GM12872 (cell line): Measurements from ENCODE around the gene UBTD1.

Experiments used
- CTCF ChIP-seq: IDR thresholded peaks from 3 replicates; pipeline ENCODE4 v1.5.1; 2011; ENCODE audit warnings: low read depth, mild to moderate bottlenecking, low read length, moderate library complexity; ENCODE audit not compliant: insufficient read depth

Gene UBTD1

DNA sequence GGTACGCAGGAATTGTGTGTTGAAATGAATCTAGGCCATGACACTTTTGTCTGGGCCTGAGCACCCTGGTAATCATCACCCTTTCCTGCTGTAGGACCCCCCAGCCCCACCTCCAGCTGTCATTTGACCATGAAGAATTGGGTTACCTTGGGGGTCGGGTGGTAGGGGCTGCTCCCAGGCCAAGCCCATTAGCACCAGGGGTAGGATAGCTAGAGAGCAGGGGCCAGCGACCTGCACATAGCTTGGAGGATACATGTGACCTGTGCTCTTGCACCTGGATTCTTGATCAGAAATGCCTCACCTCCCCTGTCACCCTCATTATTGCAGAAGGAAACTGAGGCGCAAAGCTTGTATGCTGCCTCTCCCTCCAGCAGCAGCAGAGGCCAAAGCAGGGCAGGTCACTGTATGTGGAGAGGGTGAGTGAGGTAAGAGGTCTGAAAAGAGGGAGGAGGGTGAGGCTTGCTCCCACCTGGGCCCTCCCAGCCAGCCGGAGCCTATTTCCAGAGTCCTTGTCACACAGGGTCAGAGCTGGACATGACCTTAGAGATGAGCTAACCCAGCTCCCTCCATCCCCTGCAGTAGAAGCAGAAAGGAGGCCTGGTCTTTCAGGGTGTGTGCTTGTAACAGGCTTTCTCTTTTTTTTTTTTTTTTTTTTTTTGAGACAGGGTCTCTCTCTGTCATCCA lies 38.6 kb downstream of the UBTD1 start:
- TF ChIP-seq CTCF: no peak

GRCh38 chr10:97538411-97538810 lies 39.7 kb downstream of the UBTD1 start:
- TF ChIP-seq CTCF: no peak

GRCh38 chr10:97538839-97539238 lies 40.1 kb downstream of the UBTD1 start:
- no peak for TF ChIP-seq CTCF

DNA sequence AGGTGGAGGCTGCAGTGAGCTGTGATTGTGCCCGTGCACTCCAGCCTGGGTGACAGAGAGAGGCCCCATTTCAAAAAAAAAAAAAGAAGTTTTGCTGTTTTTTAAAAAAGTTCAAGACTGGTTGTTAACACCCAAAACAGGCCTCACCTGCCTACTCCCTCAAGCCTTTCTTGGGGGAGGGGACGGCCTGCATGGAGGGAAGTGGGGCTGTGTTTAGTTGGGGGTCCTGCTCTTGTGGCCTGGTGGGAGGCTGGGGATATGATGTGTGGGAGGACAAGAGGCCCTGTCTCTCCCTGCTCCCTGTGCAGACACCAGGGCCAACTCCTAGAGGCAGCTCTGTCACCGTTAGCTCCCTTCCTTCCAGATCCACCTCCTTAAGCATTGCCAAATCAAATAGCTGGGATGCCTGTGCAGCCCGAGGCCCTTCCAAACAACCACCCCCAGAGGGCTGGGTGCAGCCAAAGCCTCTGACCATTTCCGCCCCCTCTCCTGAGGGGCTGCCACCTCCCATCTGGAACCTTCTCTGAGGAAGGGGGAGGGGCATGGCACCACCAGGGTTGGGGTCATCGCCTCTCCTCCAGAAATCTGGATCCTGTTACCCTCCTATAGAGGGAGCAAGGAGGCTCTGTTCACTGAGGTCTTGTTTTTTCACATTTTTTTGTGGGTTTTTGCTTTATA lies 40.9 kb downstream of the UBTD1 start:
- TF ChIP-seq CTCF: no peak

- TF ChIP-seq CTCF: peak; percentile 15; the same call in 1 of the 3 replicates
Measured at GRCh38 chr10:97540669-97541500, 42.2 kb downstream of the UBTD1 start.

DNA sequence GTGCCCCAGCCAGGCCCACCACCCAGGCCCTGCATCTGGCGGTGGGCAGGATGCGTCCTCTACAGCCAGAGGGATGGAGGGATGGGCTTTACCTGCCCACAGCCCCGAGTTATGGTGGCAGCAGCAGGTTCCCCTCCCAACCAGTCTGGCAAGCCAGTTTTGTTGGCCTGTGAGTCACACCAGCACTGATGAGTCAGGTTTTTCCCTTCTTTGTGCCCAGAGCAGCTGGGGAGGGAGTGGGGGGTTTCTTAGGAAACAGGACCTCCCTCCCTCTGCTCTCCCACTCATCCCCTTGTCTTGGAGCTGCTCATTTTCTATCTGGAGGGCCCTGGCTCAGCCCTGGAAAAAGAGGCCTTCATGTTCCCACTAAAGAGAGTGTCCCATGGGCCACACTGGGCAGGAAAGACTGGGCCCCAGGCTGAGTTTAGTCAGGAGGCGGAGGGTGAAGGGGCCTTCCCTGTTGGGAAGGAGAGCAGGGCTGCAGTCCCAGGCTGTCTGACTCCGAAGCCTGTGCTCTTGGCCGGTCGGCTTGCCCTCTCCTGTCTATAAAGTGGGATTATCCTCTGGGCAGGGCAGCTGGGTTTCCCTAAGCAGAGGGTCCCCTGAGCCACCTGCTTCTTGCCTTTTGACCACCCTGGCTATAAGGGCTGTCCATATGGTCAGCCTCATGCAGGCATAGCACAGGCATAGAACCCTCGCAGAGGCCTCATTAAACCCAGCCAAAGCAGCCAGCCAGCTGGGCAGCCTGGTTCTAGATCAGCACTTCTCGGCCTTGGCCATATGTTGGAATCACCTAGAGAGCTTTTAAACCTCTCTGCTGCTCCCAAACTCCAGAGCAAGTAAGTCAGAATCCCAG lies 43.7 kb downstream of the UBTD1 start:
- no peak for TF ChIP-seq CTCF
